Stimulated activated naive CD4-positive, alpha-beta T cell treated with Interleukin-2 at 50 U/mL for 16 hours (primary cell): ENCODE data around the gene UBE2J1.
"Not testable (repeated sequence)": the region's sequence is repeated elsewhere in the genome, so short reads cannot be mapped to it uniquely, and the experiment has no call there.

ENCODE experiments used
- DNase-seq: peaks from one replicate; lab custom pipeline; 2025; lab: John Stamatoyannopoulos, UW

Gene UBE2J1

DNA sequence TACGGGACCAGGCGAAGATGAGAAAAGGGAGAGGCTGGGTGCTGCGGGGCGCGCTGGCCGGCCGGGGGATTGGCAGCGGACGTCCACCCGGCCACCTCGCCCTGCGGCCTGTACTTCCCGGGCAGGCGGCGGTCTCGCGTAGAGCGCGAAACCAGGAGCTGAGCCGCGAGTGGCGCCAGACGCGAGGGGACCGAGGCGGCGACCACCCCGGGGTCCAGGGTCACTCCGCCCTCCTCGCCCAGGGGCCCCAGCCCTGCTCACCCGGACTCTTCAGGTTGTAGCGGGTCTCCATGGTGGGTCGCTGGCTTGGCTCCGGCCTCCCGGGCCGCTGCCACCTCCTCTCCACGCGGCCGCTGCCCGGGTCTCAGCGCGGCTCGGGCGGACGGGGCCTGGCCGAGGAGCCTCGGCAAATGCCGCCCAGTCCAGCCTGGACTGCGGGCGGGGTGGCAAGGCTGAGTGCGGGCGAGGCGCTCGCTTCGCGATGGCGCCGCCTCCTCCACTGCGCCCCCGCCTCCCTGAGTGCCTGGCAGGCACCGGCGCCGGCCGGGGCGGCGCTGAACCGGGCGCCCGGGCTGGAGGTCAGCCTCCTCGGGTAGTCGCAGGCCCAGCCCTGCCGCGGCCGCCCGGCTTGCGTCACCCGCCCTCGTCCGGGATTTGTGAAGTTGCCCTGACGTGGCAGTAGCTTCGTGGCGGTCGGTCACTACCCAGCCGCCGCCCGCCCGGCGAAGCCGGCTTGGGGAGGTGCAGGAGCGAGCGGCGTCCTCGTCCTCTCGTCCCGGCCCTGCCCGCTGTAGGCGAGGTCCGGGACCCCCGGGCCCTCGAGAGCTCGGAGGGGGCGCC, at the start of gene UBE2J1:
UBE2J1 (minus strand) TSS at position 445 of the 840 bp plus-strand sequence; CDS start at position 292, 153 bp downstream.
- peak; percentile 70 for DNase-seq

GRCh38 chr6:89400912-89401399, 48.4 kb upstream of the UBE2J1 start:
- DNase-seq = no peak

GRCh38 chr6:89400050-89400449, 47.5 kb upstream of the UBE2J1 start:
- no peak for DNase-seq

- no peak for DNase-seq
Measured at GRCh38 chr6:89398762-89399525, 46.4 kb upstream of the UBE2J1 start.

- not testable (repeated sequence) for DNase-seq
Measured at GRCh38 chr6:89397884-89398283, 45.4 kb upstream of the UBE2J1 start.

GRCh38 chr6:89393659-89394058, 41.1 kb upstream of the UBE2J1 start:
- DNase-seq = no peak

- no peak for DNase-seq
Measured at GRCh38 chr6:89392823-89393222, 40.3 kb upstream of the UBE2J1 start.

DNA sequence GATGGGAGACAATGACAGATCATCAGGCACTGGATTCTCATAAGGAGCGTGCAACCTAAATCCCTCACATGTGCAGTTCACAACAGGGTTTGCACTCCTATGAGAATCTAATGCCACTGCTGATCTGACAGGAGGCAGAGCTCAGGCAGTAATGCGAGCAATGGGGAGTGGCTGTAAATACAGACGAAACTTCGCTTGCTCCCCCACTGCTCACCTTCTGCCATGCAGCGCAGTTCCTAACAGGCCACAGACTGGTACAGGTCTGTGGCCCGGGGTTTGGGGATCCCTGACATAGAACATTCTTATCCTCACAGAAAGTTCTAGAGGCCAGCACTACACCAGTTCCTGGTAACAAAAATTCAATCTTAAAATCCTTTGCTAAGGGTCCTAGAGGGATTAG, 36.3 kb upstream of the UBE2J1 start:
- no peak for DNase-seq

- DNase-seq = no peak
Measured at GRCh38 chr6:89387516-89388201, 35.1 kb upstream of the UBE2J1 start.

DNA sequence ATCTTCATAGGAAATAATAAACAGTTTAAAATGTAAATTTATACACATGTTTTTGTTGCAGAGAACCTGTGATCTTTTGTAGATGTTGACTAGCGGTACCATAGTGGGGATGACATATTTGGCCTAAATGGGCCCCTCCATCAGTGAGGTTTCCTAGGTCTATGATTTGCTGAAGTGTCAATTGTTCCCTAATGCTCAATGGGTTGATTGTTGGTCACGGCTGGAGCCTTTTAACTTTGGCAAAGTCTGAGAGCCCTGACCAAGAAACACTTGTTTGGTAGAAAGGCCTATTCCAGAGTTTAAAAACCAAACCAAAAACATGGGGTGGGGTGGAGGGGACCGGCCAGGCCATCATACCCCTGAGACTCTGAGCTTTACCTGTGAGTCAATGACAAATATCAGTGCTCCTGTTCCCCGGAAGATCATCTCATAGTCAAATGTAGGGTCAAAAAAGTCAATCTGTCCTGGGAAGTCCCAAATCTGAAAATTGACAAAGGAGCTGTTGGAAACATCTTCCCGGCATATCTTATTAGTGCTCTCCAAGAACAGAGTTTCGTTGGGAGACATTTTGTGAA, 34.5 kb upstream of the UBE2J1 start:
- DNase-seq = no peak

- DNase-seq = no peak
Measured at GRCh38 chr6:89385846-89386245, 33.3 kb upstream of the UBE2J1 start.

GRCh38 chr6:89385156-89385667, 32.7 kb upstream of the UBE2J1 start:
- DNase-seq = no peak

- no peak for DNase-seq
Measured at GRCh38 chr6:89381031-89381430, 28.5 kb upstream of the UBE2J1 start.

- DNase-seq = no peak
Measured at GRCh38 chr6:89379281-89379680, 26.8 kb upstream of the UBE2J1 start.

DNA sequence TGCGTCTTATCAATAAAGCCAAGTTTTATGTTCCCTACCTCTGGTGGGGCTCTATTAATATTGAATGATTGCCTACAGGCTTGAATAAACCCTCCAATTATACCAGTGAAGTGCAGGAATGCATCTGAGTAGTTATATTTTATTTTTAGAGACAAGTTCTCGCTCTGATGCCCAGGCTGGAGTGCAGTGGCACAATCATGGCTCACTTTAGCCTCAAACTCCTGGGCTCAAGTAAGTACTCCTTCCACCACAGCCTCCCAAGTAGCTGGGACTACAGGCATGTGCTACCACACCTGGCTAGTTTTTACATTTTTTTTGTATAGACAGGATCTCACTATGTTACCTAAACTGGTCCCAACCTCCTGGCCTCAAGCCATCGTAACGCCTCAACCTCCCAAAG, 26.1 kb upstream of the UBE2J1 start:
- no peak for DNase-seq

DNA sequence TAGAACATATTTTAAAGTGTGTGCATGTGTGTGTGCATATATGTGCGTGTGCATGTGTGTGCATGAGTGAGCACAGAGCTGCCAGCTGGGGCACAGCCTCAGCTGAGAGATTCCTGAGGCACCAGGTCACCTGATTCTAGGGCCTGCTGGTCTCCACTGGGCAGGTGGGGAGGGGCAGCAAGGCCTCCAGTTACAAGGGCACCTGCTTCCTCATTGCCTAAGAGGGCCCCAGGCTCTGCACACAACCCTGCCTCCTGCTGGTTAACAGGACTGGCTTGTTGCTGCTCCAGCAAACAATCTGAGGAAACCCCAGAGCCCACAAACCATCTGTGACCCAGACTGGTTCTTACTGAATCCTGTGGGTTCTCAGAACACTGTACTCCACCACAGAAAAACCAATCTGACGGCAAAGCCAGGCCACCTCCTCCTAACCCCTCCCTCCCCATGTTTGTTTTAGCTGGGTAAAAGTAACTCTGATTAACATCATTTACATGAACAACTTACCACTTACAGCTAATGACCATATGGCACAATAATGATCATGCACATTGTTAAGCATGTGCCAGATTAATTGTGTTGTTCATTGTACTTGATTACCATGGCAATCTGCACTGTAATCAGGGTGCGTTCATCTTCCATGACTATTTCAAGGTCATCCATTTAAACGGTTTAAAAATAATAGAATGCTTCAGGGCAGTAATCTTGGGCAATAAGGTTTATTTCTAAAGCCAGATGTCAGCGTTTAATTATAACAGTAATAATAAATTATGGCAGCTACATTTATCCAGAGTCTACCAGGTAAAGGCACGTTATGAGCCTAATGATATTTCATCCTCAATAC, 23.1 kb upstream of the UBE2J1 start:
- DNase-seq = peak; percentile 54

DNA sequence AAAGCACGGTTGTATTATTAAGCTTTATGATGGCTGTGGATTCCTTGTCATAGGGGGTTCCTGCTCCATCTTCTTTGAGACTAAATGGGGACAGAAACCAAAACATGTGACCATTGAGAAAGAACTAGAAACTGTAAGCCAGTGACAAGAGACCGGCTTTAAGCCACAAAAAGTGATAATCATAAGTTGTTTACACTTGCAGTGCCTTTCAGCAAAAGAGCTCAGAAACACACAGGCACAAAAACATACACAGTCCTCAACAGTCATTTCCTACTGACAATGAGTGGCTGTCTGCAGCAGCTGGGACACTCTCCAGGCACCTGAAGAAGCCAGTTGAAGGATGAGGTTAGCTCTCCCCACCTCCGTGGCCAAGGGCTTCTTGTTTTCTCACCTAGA, 20.0 kb upstream of the UBE2J1 start:
- DNase-seq = no peak

DNA sequence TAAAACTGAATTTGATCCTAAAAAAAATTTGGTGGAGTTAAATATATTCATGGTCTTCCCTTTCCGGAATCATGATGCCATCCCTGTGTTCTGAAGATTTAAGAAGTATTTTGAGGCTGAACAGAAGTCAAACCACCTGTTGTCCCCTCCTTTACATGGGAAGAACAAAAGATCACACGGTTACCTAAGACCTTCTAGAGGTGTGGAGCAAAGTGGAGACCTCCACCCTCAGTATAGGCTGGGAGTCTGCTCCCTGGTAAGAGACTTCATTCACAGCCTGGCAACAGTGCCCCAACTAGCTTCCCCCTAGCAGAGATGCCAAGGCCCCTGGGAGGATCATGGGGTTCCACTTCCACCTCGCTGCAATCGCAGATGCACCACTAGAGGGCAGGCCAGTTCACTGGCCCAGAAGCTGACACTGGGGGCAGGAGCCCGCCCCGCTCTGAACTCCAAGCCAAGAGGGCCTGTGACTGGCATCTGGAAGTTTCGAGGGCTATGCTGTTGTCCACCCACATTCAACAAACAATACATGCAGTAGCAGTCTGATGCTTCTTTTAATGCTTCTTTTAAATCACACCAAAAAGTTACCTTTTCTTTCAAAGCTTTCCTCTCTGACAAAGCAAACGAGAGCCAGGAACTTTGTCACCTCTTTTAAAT, 19.5 kb upstream of the UBE2J1 start:
- DNase-seq = peak; percentile 67

DNA sequence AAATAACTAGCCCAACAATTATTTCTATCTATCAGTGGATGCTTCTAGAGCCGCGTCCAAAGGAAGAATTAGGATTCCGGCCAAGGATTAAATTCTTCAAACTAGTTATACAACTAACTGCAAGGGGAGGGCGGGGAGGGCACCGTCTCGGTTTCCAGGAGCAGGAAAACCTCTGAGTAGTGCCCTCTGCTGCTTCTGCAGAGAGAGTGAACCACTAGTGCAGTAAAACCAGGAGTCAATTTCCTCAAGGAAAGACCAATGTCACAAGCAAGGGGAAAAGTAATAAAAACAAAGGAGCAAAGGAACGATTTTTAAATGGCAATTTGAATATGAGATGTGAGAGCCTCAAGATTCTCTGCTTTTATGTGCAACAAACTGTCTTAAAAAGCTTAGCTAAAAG, 16.5 kb upstream of the UBE2J1 start:
- no peak for DNase-seq

DNA sequence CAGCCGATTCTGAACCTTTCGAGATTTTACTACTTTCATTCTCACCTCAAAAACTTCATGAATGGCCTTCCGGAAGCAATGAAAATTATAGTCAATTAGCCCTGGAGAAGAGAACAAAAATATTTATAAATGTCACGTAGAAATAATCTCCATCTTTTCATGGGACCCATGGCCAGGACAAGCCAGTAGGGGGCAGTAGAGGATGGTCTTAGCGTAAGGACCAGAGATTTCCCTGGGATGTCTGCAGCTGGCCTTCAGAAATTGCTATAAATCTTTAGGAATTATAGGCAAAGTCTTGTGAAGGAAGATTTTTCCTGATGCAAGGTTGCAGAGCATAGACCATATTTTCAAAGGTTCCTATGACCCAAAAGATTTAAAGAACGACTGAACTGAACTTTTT, 15.6 kb upstream of the UBE2J1 start:
- DNase-seq = peak; percentile 23
